ENCODE results near the gene RGS6. TPM values are rescaled to one million over a fixed set of nuclear protein-coding genes. Genes with fewer than 3 reads are reported as not detected.

The RGS6 gene
- total and polyA plus RNA-seq, 7 donors = 0.79 to 8.0 (median 1.6) TPM; not detected in 2

DNA sequence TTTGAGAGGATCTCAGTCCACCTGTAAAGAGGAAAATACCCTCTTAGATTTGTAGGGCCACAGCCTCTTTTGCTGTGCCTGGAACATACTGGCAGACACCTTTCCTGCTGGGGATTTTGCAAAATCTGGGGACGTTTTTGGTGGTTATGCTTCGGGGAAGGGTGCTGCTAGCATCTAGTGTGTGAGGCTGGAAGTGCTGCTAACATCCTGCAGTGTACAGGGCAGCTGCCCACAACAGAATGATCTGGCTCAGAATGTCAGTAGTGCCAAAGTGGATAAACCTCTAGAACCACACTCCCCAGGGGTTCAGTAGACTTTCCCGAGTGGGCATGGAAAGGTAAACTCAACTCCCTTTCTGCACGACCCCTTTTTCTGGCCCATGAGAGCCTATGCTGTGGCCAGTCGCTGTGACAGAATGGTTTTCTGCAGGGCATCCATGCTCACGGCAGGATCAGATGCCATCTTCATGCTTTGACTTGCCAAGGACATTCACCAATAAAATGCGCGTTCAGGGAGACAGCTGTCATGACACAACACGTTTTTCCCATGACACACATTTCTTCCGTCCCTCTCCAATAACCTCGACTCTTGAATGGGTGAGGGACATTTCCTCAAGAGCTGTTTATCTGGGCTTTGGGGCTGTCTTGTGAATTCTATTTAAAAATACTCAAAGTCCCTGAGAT, 240.9 kb downstream of the RGS6 start:
- DNase-seq = no peak
- H3K36me3 ChIP-seq = no peaks in the 10 kb centered on the region
- no peaks in the 10 kb centered on the region for H3K4me1 ChIP-seq
- H3K9me3 ChIP-seq = no peaks in the 10 kb centered on the region
- WGBS, 2 donors = 67 to 80% methylated on average over 11 of the region's 11 CpGs
- H3K27ac ChIP-seq = no peak overlapping the region
- H3K4me3 ChIP-seq = no peak overlapping the region
- no peaks in the 10 kb centered on the region for H3K27me3 ChIP-seq
- no peak for TF ChIP-seq POLR2A (IDR thresholded peaks at IDR 0.05)
- TF ChIP-seq POLR2AphosphoS5 (IDR thresholded peaks at IDR 0.05) = no peak
- no peak for TF ChIP-seq EP300 (IDR thresholded peaks at IDR 0.05)
- TF ChIP-seq, protein P1, sequence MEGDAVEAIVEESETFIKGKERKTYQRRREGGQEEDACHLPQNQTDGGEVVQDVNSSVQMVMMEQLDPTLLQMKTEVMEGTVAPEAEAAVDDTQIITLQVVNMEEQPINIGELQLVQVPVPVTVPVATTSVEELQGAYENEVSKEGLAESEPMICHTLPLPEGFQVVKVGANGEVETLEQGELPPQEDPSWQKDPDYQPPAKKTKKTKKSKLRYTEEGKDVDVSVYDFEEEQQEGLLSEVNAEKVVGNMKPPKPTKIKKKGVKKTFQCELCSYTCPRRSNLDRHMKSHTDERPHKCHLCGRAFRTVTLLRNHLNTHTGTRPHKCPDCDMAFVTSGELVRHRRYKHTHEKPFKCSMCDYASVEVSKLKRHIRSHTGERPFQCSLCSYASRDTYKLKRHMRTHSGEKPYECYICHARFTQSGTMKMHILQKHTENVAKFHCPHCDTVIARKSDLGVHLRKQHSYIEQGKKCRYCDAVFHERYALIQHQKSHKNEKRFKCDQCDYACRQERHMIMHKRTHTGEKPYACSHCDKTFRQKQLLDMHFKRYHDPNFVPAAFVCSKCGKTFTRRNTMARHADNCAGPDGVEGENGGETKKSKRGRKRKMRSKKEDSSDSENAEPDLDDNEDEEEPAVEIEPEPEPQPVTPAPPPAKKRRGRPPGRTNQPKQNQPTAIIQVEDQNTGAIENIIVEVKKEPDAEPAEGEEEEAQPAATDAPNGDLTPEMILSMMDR (IDR thresholded peaks at IDR 0.05) = no peak
- intact Hi-C loops (cut with DNase I) = no loop called here

DNA sequence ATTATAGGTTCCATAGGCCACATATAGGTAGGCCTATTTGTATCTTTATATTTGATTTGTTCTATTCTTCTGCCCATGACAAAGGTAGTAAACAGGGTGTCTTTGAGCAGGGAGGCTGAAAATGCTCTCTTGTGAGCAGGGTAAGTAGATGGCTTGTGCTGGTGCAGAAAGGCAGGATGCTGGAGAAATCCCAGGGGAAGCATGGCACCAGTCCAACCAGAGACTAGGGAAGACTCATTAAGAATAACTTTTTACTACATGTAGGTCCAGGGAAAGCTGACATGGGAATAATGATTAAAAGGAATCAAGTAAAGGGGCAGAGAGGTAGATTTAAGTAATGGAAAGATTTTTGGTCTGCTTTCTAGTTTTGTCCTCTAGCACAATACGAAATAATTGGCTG, 245.0 kb downstream of the RGS6 start:
- intact Hi-C loops (cut with DNase I) = no loop called here
- no peaks in the 10 kb centered on the region for H3K4me1 ChIP-seq
- no peak for DNase-seq
- 84 to 95% methylated on average over 1 of the region's 1 CpG for WGBS, 2 donors
- TF ChIP-seq EP300 (IDR thresholded peaks at IDR 0.05) (no peak), POLR2AphosphoS5 (IDR thresholded peaks at IDR 0.05) (no peak), POLR2A (IDR thresholded peaks at IDR 0.05) (no peak)
- TF ChIP-seq, protein P1 (IDR thresholded peaks at IDR 0.05) = no peak
- H3K4me3 ChIP-seq = no peak overlapping the region
- H3K9me3 ChIP-seq = no peaks in the 10 kb centered on the region
- H3K36me3 ChIP-seq = no peaks in the 10 kb centered on the region
- H3K27ac ChIP-seq = no peak overlapping the region
- no peaks in the 10 kb centered on the region for H3K27me3 ChIP-seq

DNA sequence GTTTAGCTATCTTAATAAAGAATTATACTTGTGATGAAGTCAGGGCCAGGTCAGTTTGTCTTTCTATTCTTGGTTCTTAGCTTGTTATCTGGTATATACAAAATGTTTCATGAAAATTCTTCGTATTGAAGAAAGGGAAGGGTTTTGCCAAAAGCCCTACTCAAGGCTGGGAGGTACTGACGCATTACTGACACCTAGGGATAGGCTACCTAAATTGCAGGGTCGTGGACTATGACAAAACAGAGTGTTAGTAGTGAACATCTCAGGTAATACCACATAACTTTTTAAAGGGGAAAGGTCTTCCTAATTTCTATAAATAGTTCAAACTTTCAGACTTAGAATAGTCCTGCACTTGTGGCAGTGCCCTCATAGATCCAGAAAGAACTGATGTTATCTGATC, 246.3 kb downstream of the RGS6 start:
- Histone ChIP-seq H3K4me1 (peaks cover 0 to under 1% (median 0%) of the 10 kb centered on the region in 4 donors), H3K27me3 (no peaks in the 10 kb centered on the region), H3K9me3 (no peaks in the 10 kb centered on the region), H3K27ac (no peak overlapping the region), H3K4me3 (no peak overlapping the region), H3K36me3 (no peaks in the 10 kb centered on the region)
- no peak for TF ChIP-seq EP300 (IDR thresholded peaks at IDR 0.05)
- TF ChIP-seq POLR2AphosphoS5 (IDR thresholded peaks at IDR 0.05) = no peak
- TF ChIP-seq, protein P1 (IDR thresholded peaks at IDR 0.05) = no peak
- no peak for TF ChIP-seq POLR2A (IDR thresholded peaks at IDR 0.05)
- intact Hi-C loops (cut with DNase I) = no loop called here
- no peak for DNase-seq
- WGBS, 2 donors = 56 to 67% methylated on average over 3 of the region's 3 CpGs

DNA sequence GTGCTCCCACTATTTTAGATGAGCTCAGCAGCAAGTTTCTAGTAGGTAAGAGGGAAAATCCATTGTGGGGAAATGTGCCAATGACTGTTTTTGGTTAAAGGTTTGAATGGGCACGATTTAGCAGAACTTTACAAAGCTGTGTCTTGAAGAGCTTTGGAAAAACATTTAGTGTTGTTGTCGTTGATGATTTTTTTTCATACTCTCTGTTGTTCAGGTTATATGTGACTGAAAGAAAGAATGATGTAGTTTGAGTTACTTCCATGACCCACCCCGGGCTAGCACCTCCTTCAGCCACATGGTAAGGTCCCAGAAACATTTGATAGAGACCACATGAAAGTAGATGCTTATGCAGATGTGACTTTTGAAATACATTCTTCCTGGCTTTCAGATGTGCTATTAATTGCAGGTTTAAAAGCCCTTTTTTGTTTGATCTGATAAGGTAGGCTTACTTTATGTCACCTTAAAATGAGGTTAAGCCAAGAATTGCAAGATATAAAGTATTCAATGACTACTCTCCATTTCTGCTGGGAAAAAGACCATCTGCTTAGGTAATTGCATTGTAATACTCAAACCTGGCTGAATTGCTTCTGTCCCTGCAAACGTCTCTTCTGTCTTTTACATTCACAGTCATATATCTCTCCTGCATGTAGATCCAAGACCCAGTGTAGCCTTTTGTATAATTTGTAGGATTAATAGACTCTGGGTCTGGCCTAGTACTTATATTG, 250.6 kb downstream of the RGS6 start:
- Histone ChIP-seq H3K36me3 (no peaks in the 10 kb centered on the region), H3K4me3 (no peak overlapping the region), H3K4me1 (peaks cover 0 to 26% (median 20%) of the 10 kb centered on the region in 4 donors), H3K27ac (no peak overlapping the region), H3K9me3 (no peaks in the 10 kb centered on the region), H3K27me3 (no peaks in the 10 kb centered on the region)
- TF ChIP-seq POLR2AphosphoS5 (IDR thresholded peaks at IDR 0.05) (no peak), EP300 (IDR thresholded peaks at IDR 0.05) (no peak), POLR2A (IDR thresholded peaks at IDR 0.05) (no peak)
- TF ChIP-seq, protein P1 (IDR thresholded peaks at IDR 0.05) = no peak
- no peak for DNase-seq
- 63 to 64% methylated on average over 4 of the region's 4 CpGs for WGBS, 2 donors
- intact Hi-C loops (cut with DNase I) = no loop called here
